ENCODE results near the gene CD200.

GRCh38 chr3:112298781-112299180, 34.2 kb upstream of the CD200 start:
- TF ChIP-seq POLR2AphosphoS5 (IDR thresholded peaks at IDR 0.05) (no peak), EP300 (IDR thresholded peaks at IDR 0.05) (no peak)
- TF ChIP-seq, protein P1, sequence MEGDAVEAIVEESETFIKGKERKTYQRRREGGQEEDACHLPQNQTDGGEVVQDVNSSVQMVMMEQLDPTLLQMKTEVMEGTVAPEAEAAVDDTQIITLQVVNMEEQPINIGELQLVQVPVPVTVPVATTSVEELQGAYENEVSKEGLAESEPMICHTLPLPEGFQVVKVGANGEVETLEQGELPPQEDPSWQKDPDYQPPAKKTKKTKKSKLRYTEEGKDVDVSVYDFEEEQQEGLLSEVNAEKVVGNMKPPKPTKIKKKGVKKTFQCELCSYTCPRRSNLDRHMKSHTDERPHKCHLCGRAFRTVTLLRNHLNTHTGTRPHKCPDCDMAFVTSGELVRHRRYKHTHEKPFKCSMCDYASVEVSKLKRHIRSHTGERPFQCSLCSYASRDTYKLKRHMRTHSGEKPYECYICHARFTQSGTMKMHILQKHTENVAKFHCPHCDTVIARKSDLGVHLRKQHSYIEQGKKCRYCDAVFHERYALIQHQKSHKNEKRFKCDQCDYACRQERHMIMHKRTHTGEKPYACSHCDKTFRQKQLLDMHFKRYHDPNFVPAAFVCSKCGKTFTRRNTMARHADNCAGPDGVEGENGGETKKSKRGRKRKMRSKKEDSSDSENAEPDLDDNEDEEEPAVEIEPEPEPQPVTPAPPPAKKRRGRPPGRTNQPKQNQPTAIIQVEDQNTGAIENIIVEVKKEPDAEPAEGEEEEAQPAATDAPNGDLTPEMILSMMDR (IDR thresholded peaks at IDR 0.05): no peak
